CD8-positive, alpha-beta memory T cell (primary cell): ENCODE measurements around the gene NEDD4L. TPM values are rescaled to one million over a fixed set of nuclear protein-coding genes. Genes with fewer than 3 reads are reported as not detected.
"Not testable (repeated sequence)": the region's sequence is repeated elsewhere in the genome, so short reads cannot be mapped to it uniquely, and the experiment has no call there.

ENCODE experiments used
- CTCF ChIA-PET: fragments of 350-600 bp; sonication (Branson Sonifier 250); formaldehyde crosslinking; loops from one replicate; lab custom pipeline; 2021; ENCODE audit warnings: antibody characterized with exemption; lab: Charles Lee
- POLR2A ChIA-PET: fragments of 350-600 bp; sonication (Branson Sonifier 250); formaldehyde crosslinking; loops from one replicate; lab custom pipeline; 2021; ENCODE audit warnings: antibody characterized with exemption; lab: Charles Lee
- DNase-seq, 5 donors: peaks; one replicate each; pipeline versions ENCODE4 v3.0.0 to v3.0.0-alpha.2; 2020 to 2022; ENCODE audit warnings: mixed read lengths in 1 of 5
- H3K27ac ChIP-seq: one replicate; pipeline ENCODE4 v1.7.0; 2013; ENCODE audit warnings: low read depth, mild to moderate bottlenecking, low read length, moderate library complexity
- H3K27me3 ChIP-seq: 2 replicates; pipeline ENCODE4 v1.7.0; 2013; ENCODE audit warnings: low read length, mild to moderate bottlenecking; ENCODE audit not compliant: insufficient read depth, poor library complexity, severe bottlenecking
- H3K36me3 ChIP-seq: 2 replicates; pipeline ENCODE4 v1.7.0; 2013; ENCODE audit warnings: mild to moderate bottlenecking, low read length, moderate library complexity; ENCODE audit not compliant: insufficient read depth
- H3K4me1 ChIP-seq: 2 replicates; pipeline ENCODE4 v1.7.0; 2013; ENCODE audit warnings: mild to moderate bottlenecking, low read length, moderate library complexity; ENCODE audit not compliant: insufficient read depth
- H3K4me3 ChIP-seq: 2 replicates; pipeline ENCODE4 v1.7.0; 2013; ENCODE audit warnings: mild to moderate bottlenecking, low read length
- H3K9me3 ChIP-seq: 2 replicates; pipeline ENCODE4 v1.7.0; 2013; ENCODE audit warnings: mild to moderate bottlenecking, low read length
- H3K27ac Mint-ChIP-seq, 8 donors: one replicate each; pipeline ENCODE4 v1.8.0; 2020 to 2021; ENCODE audit warnings: mixed read lengths in 8 of 8, mild to moderate bottlenecking in 6 of 8, inconsistent platforms in 3 of 8, moderate library complexity in 3 of 8
- H3K27me3 Mint-ChIP-seq, 2 donors: one replicate each; pipeline ENCODE4 v1.8.0; 2020 to 2021; ENCODE audit warnings: mixed read lengths in 2 of 2, mild to moderate bottlenecking in 1 of 2, moderate library complexity in 1 of 2
- H3K36me3 Mint-ChIP-seq, 3 donors: one replicate each; pipeline ENCODE4 v1.8.0; 2020 to 2021; ENCODE audit warnings: mixed read lengths in 3 of 3, inconsistent platforms in 1 of 3, mild to moderate bottlenecking in 1 of 3
- H3K4me1 Mint-ChIP-seq, 3 donors: one replicate each; pipeline ENCODE4 v1.8.0; 2020 to 2021; ENCODE audit warnings: mixed read lengths in 3 of 3, inconsistent platforms in 1 of 3, mild to moderate bottlenecking in 1 of 3
- H3K4me3 Mint-ChIP-seq, 7 donors: one replicate each; pipeline ENCODE4 v1.8.0; 2020 to 2021; ENCODE audit warnings: mixed read lengths in 7 of 7, mild to moderate bottlenecking in 6 of 7, moderate library complexity in 4 of 7, inconsistent platforms in 2 of 7
- H3K9me3 Mint-ChIP-seq, 5 donors: one replicate each; pipeline ENCODE4 v1.8.0; 2020 to 2022; ENCODE audit warnings: mixed read lengths in 5 of 5, mild to moderate bottlenecking in 3 of 5, moderate library complexity in 2 of 5, inconsistent platforms in 1 of 5
- polyA plus RNA-seq: library from polyadenylated mRNA; unstranded; fragments of 300-500 nt; fragmentation: Illumina TruSeq; gene quantifications from one replicate; pipeline ENCODE4 v1.2.3, GENCODE V29; 2021
- total RNA-seq, 2 experiments: library from RNA; stranded (reverse); gene quantifications; one replicate each; pipeline ENCODE4 v1.2.3, GENCODE V29; 2021

The NEDD4L gene
- total RNA-seq (1 to 10 TPM; 3.0 to 4.1 TPM), polyA plus RNA-seq (1.4 TPM)

- Mint-ChIP-seq H3K9me3 (no peaks in the 10 kb centered on the region), H3K4me1 (peaks cover 23 to 37% (median 28%) of the 10 kb centered on the region in 3 donors), H3K4me3 (peak within 1 kb of the TSS; percentile 82 to 97 (median 89)), H3K27ac (peak within 1 kb of the TSS; percentile 25 to 86 (median 60)), H3K27me3 (peaks cover 15 to 44% of the 10 kb centered on the region in 2 donors), H3K36me3 (peaks cover 0 to 2% (median 0%) of the 10 kb centered on the region in 3 donors)
- Histone ChIP-seq H3K4me1 (peaks cover 12% of the 10 kb centered on the region), H3K9me3 (no peaks in the 10 kb centered on the region), H3K36me3 (no peaks in the 10 kb centered on the region), H3K27ac (peak within 1 kb of the TSS; percentile 16), H3K4me3 (peak within 1 kb of the TSS; percentile 76), H3K27me3 (no peaks in the 10 kb centered on the region)
- POLR2A ChIA-PET, result no interaction called here
- CTCF ChIA-PET, result interaction anchor here (0.7 to 1.4 kb wide), 9 partner anchors 11 to 723 kb away, joined by 3 to 5 read pairs (median 3); no protein-coding TSS in a partner anchor
- DNase-seq, result peak; percentile 52 to 82 (median 65)
Observed at GRCh38 chr18:58043491-58044369, at the start of gene NEDD4L. NEDD4L (plus strand) TSS chr18:58044226; CDS start chr18:58044661, 435 bp downstream.

GRCh38 chr18:57995331-57995730 is 48.7 kb upstream of the NEDD4L start:
- Histone ChIP-seq H3K36me3 (no peaks in the 10 kb centered on the region), H3K4me1 (no peaks in the 10 kb centered on the region), H3K27me3 (no peaks in the 10 kb centered on the region), H3K27ac (no peak overlapping the region), H3K9me3 (no peaks in the 10 kb centered on the region), H3K4me3 (no peak overlapping the region)
- H3K27me3 Mint-ChIP-seq, result peaks cover 6 to 7% of the 10 kb centered on the region in 2 donors
- ChIA-PET POLR2A (no interaction called here), CTCF (no interaction called here)
- peaks cover 0 to 3% (median 0%) of the 10 kb centered on the region in 5 donors for H3K9me3 Mint-ChIP-seq
- no peaks in the 10 kb centered on the region for H3K4me1 Mint-ChIP-seq
- DNase-seq, result no peak
- H3K36me3 Mint-ChIP-seq, result peaks cover 0 to 4% (median 0%) of the 10 kb centered on the region in 3 donors
- H3K27ac Mint-ChIP-seq, result peak overlapping the region in 1 of 8 donors; percentile 13
- H3K4me3 Mint-ChIP-seq, result no peak overlapping the region

GRCh38 chr18:57996894-57997293 is 47.1 kb upstream of the NEDD4L start:
- H3K4me1 ChIP-seq, H3K4me3 Mint-ChIP-seq, H3K36me3 ChIP-seq, H3K27ac ChIP-seq, CTCF ChIA-PET, H3K9me3 ChIP-seq, H3K27me3 ChIP-seq, POLR2A ChIA-PET, DNase-seq, H3K27ac Mint-ChIP-seq, H3K27me3 Mint-ChIP-seq, H3K4me1 Mint-ChIP-seq, H3K4me3 ChIP-seq, H3K9me3 Mint-ChIP-seq, H3K36me3 Mint-ChIP-seq: not testable (repeated sequence)

- CTCF ChIA-PET, result no interaction called here
- DNase-seq, result no peak
- Mint-ChIP-seq H3K9me3 (peaks cover 0 to 3% (median 0%) of the 10 kb centered on the region in 5 donors), H3K27me3 (peaks cover 9 to 11% of the 10 kb centered on the region in 2 donors), H3K36me3 (peaks cover 0 to 4% (median 0%) of the 10 kb centered on the region in 3 donors), H3K4me1 (no peaks in the 10 kb centered on the region), H3K4me3 (no peak overlapping the region), H3K27ac (no peak overlapping the region)
- Histone ChIP-seq H3K27me3 (no peaks in the 10 kb centered on the region), H3K9me3 (no peaks in the 10 kb centered on the region), H3K36me3 (no peaks in the 10 kb centered on the region), H3K4me3 (no peak overlapping the region), H3K4me1 (no peaks in the 10 kb centered on the region), H3K27ac (no peak overlapping the region)
- POLR2A ChIA-PET, result no interaction called here
Observed at GRCh38 chr18:57997820-57998219, 46.2 kb upstream of the NEDD4L start.

- H3K9me3 Mint-ChIP-seq, result peaks cover 0 to 3% (median 0%) of the 10 kb centered on the region in 5 donors
- POLR2A ChIA-PET, result no interaction called here
- H3K4me3 Mint-ChIP-seq, result no peak overlapping the region
- no peaks in the 10 kb centered on the region for H3K4me1 Mint-ChIP-seq
- Histone ChIP-seq H3K4me1 (no peaks in the 10 kb centered on the region), H3K27me3 (no peaks in the 10 kb centered on the region), H3K36me3 (no peaks in the 10 kb centered on the region), H3K9me3 (no peaks in the 10 kb centered on the region), H3K27ac (no peak overlapping the region), H3K4me3 (no peak overlapping the region)
- no peak for DNase-seq
- no peak overlapping the region for H3K27ac Mint-ChIP-seq
- H3K27me3 Mint-ChIP-seq, result peaks cover 9 to 16% of the 10 kb centered on the region in 2 donors
- H3K36me3 Mint-ChIP-seq, result peaks cover 0 to 4% (median 0%) of the 10 kb centered on the region in 3 donors
- CTCF ChIA-PET, result no interaction called here
Observed at GRCh38 chr18:57998461-57998860, 45.6 kb upstream of the NEDD4L start.

GRCh38 chr18:58004317-58004716 is 39.7 kb upstream of the NEDD4L start:
- H3K27me3 Mint-ChIP-seq, result peaks cover 5 to 26% of the 10 kb centered on the region in 2 donors
- POLR2A ChIA-PET, result no interaction called here
- H3K4me1 Mint-ChIP-seq, result no peaks in the 10 kb centered on the region
- no peaks in the 10 kb centered on the region for H3K9me3 Mint-ChIP-seq
- no peaks in the 10 kb centered on the region for H3K36me3 Mint-ChIP-seq
- Histone ChIP-seq H3K4me1 (no peaks in the 10 kb centered on the region), H3K4me3 (no peak overlapping the region), H3K27ac (no peak overlapping the region), H3K27me3 (no peaks in the 10 kb centered on the region), H3K9me3 (no peaks in the 10 kb centered on the region), H3K36me3 (no peaks in the 10 kb centered on the region)
- CTCF ChIA-PET, result no interaction called here
- H3K4me3 Mint-ChIP-seq, result no peak overlapping the region
- no peak for DNase-seq
- H3K27ac Mint-ChIP-seq, result no peak overlapping the region

GRCh38 chr18:58005011-58005410 is 39.0 kb upstream of the NEDD4L start:
- no peaks in the 10 kb centered on the region for H3K9me3 ChIP-seq
- H3K27ac Mint-ChIP-seq, result no peak overlapping the region
- H3K27ac ChIP-seq, result no peak overlapping the region
- ChIA-PET POLR2A (no interaction called here), CTCF (no interaction called here)
- no peak overlapping the region for H3K4me3 ChIP-seq
- peaks cover 5 to 28% of the 10 kb centered on the region in 2 donors for H3K27me3 Mint-ChIP-seq
- no peaks in the 10 kb centered on the region for H3K36me3 Mint-ChIP-seq
- H3K9me3 Mint-ChIP-seq, result no peaks in the 10 kb centered on the region
- no peaks in the 10 kb centered on the region for H3K4me1 Mint-ChIP-seq
- DNase-seq, result no peak
- H3K4me1 ChIP-seq, result no peaks in the 10 kb centered on the region
- H3K36me3 ChIP-seq, result no peaks in the 10 kb centered on the region
- H3K27me3 ChIP-seq, result no peaks in the 10 kb centered on the region
- no peak overlapping the region for H3K4me3 Mint-ChIP-seq

- ChIA-PET POLR2A (no interaction called here), CTCF (no interaction called here)
- no peaks in the 10 kb centered on the region for H3K36me3 Mint-ChIP-seq
- Histone ChIP-seq H3K27ac (no peak overlapping the region), H3K9me3 (no peaks in the 10 kb centered on the region), H3K4me3 (no peak overlapping the region), H3K27me3 (no peaks in the 10 kb centered on the region), H3K4me1 (no peaks in the 10 kb centered on the region), H3K36me3 (no peaks in the 10 kb centered on the region)
- no peaks in the 10 kb centered on the region for H3K9me3 Mint-ChIP-seq
- DNase-seq, result no peak
- H3K27me3 Mint-ChIP-seq, result peaks cover 2 to 32% of the 10 kb centered on the region in 2 donors
- no peak overlapping the region for H3K27ac Mint-ChIP-seq
- no peak overlapping the region for H3K4me3 Mint-ChIP-seq
- H3K4me1 Mint-ChIP-seq, result no peaks in the 10 kb centered on the region
Observed at GRCh38 chr18:58005885-58006523, 38.0 kb upstream of the NEDD4L start.
